ENCODE results near the gene AIFM3.
"Not testable (repeated sequence)": the region's sequence is repeated elsewhere in the genome, so short reads cannot be mapped to it uniquely, and the experiment has no call there.

AIFM3 gene

GRCh38 chr22:20959578-20960461, 7.2 kb upstream of the AIFM3 start:
- DNase-seq (ENCODE audit: low read depth in 2 of 2): no peak

- DNase-seq (ENCODE audit: low read depth in 2 of 2): no peak
Measured at GRCh38 chr22:20960609-20961008, 6.4 kb upstream of the AIFM3 start.

GRCh38 chr22:20962491-20962945, 4.5 kb upstream of the AIFM3 start:
- no peak for DNase-seq (ENCODE audit: low read depth in 2 of 2)

- DNase-seq (ENCODE audit: low read depth in 2 of 2): no peak
Measured at GRCh38 chr22:20963201-20964052, 3.6 kb upstream of the AIFM3 start.

- DNase-seq (ENCODE audit: low read depth in 2 of 2): no peak
Measured at GRCh38 chr22:20964090-20964798, 2.8 kb upstream of the AIFM3 start.

GRCh38 chr22:20964799-20965103, 2.3 kb upstream of the AIFM3 start:
- DNase-seq (ENCODE audit: low read depth in 2 of 2): no peak

- DNase-seq (ENCODE audit: low read depth in 2 of 2): no peak
Measured at GRCh38 chr22:20965104-20965887, 1.8 kb upstream of the AIFM3 start.

GRCh38 chr22:20965888-20966855, 883 bp upstream of the AIFM3 start:
- no peak for DNase-seq (ENCODE audit: low read depth in 2 of 2)

- no peak for DNase-seq (ENCODE audit: low read depth in 2 of 2)
Measured at GRCh38 chr22:20967697-20968211, 699 bp downstream of the AIFM3 start.

- DNase-seq (ENCODE audit: low read depth in 2 of 2): no peak
Measured at GRCh38 chr22:20968281-20968977, 1.4 kb downstream of the AIFM3 start.

GRCh38 chr22:20970939-20971657, 4.0 kb downstream of the AIFM3 start:
- no peak for DNase-seq (ENCODE audit: low read depth in 2 of 2)

- not testable (repeated sequence) for DNase-seq (ENCODE audit: low read depth in 2 of 2)
Measured at GRCh38 chr22:20972014-20972694, 5.1 kb downstream of the AIFM3 start.

- DNase-seq (ENCODE audit: low read depth in 2 of 2): no peak
Measured at GRCh38 chr22:20972933-20973577, 6.0 kb downstream of the AIFM3 start.

GRCh38 chr22:20973634-20974286, 6.7 kb downstream of the AIFM3 start:
- no peak for DNase-seq (ENCODE audit: low read depth in 2 of 2)

- no peak for DNase-seq (ENCODE audit: low read depth in 2 of 2)
Measured at GRCh38 chr22:20974336-20974955, 7.4 kb downstream of the AIFM3 start.

- no peak for DNase-seq (ENCODE audit: low read depth in 2 of 2)
Measured at GRCh38 chr22:20975541-20976290, 8.7 kb downstream of the AIFM3 start.
